K562 (cell line): ENCODE measurements around the gene IL23A. TPM values are rescaled to one million over a fixed set of nuclear protein-coding genes. Genes with fewer than 3 reads are reported as not detected.
A peak's percentile ranks its signal among the peaks of the same experiment; 100 is the strongest.

Experiments used
- ARID3A ChIP-seq: IDR thresholded peaks from 2 replicates; pipeline ENCODE4 v1.6.1; 2012; ENCODE audit warnings: low read depth, low read length, improper control_type of control experiment, borderline replicate concordance
- BDP1 ChIP-seq: IDR thresholded peaks from 3 replicates; pipeline ENCODE4 v1.6.1; 2011; ENCODE audit not compliant: insufficient read length, insufficient read depth
- CREB5 ChIP-seq: fragments of 250-450 bp; sonication (Bioruptor Pico); IDR thresholded peaks from 2 replicates; pipeline ENCODE4 v1.5.0; 2020; ENCODE audit warnings: mild to moderate bottlenecking
- ETS2 ChIP-seq: IDR thresholded peaks from 2 replicates; pipeline ENCODE4 v1.6.1; 2016; ENCODE audit warnings: borderline replicate concordance, missing genetic modification characterization, mild to moderate bottlenecking, moderate library complexity, missing compliant biosample characterization; ENCODE audit not compliant: poor library complexity, severe bottlenecking
- EWSR1 ChIP-seq: fragments of 450-650 bp; IDR thresholded peaks from 2 replicates; pipeline ENCODE4 v1.6.1; 2018; ENCODE audit warnings: borderline replicate concordance, mild to moderate bottlenecking, low read depth, moderate library complexity; ENCODE audit not compliant: partially characterized antibody
- FOXJ2 ChIP-seq: fragments of 200-800 bp; sonication (Bioruptor generic); IDR thresholded peaks from 2 replicates; pipeline ENCODE4 v1.6.1; 2016; ENCODE audit warnings: missing genetic modification characterization, missing compliant biosample characterization
- FUS ChIP-seq: fragments of 200-400 bp; formaldehyde crosslinking; optimal IDR thresholded peaks from 2 replicates; pipeline ENCODE3; 2017; ENCODE audit warnings: low read depth, low read length
- HDAC8 ChIP-seq: fragments of 450-650 bp; IDR thresholded peaks from 2 replicates; pipeline ENCODE4 v1.6.1; 2016; ENCODE audit warnings: mild to moderate bottlenecking, missing genetic modification characterization, moderate library complexity, missing compliant biosample characterization
- HNRNPL ChIP-seq: fragments of 200-400 bp; formaldehyde crosslinking; IDR thresholded peaks from 2 replicates; pipeline ENCODE4 v1.6.1; 2017; ENCODE audit warnings: low read depth, mild to moderate bottlenecking, low read length
- NFXL1 ChIP-seq: fragments of 450-650 bp; formaldehyde crosslinking; IDR thresholded peaks from 2 replicates; pipeline ENCODE4 v1.4.0; 2021; ENCODE audit warnings: mild to moderate bottlenecking
- PML ChIP-seq: IDR thresholded peaks from 2 replicates; pipeline ENCODE4 v1.6.1; 2012; ENCODE audit warnings: low read length, inconsistent platforms
- POLR2B ChIP-seq: fragments of 450-650 bp; IDR thresholded peaks from 2 replicates; pipeline ENCODE4 v1.6.1; 2018; ENCODE audit warnings: low read depth; ENCODE audit not compliant: partially characterized antibody
- TAF1 ChIP-seq: IDR thresholded peaks from 2 replicates; pipeline ENCODE4 v1.6.1; 2011; ENCODE audit warnings: mild to moderate bottlenecking, low read length, moderate library complexity; ENCODE audit not compliant: insufficient read depth, control insufficient read depth, severe bottlenecking; ENCODE audit errors: extremely low read depth
- TEAD1 ChIP-seq, 2 experiments: fragments of 450-650 bp in 1 of 2; sonication (generic) in 1 of 2; formaldehyde crosslinking; IDR thresholded peaks; 2 replicates each; pipeline versions ENCODE4 v1.4.0 to v1.8.0; 2020 to 2022; ENCODE audit warnings: mild to moderate bottlenecking in 2 of 2, missing genetic modification reagents in 1 of 2
- TEAD4 ChIP-seq, 2 experiments: sonication (generic) in 1 of 2; formaldehyde crosslinking in 1 of 2; IDR thresholded peaks; 2 replicates each; pipeline versions ENCODE4 v1.6.1 to v1.8.0; 2012 to 2022; ENCODE audit warnings: borderline replicate concordance in 1 of 2, inconsistent platforms in 1 of 2, low read length in 1 of 2, mild to moderate bottlenecking in 1 of 2, missing genetic modification reagents in 1 of 2
- THAP7 ChIP-seq: fragments of 250-450 bp; sonication (Bioruptor Pico); IDR thresholded peaks from 2 replicates; pipeline ENCODE4 v1.5.0; 2021
- XRCC4 ChIP-seq: IDR thresholded peaks from one replicate; pipeline ENCODE4 v1.6.1; 2011; ENCODE audit not compliant: insufficient read depth, insufficient read length; ENCODE audit errors: extremely low read depth
- ZFP36 ChIP-seq: fragments of 150-350 bp; IDR thresholded peaks from 2 replicates; pipeline ENCODE4 v1.6.1; 2018; ENCODE audit warnings: low read length, low read depth; ENCODE audit not compliant: partially characterized antibody
- ZNF444 ChIP-seq: fragments of 250-450 bp; sonication (Bioruptor Pico); IDR thresholded peaks from 2 replicates; pipeline ENCODE4 v1.4.0; 2020; ENCODE audit warnings: mild to moderate bottlenecking, moderate library complexity
- ZNF586 ChIP-seq: fragments of 450-650 bp; formaldehyde crosslinking; conservative IDR thresholded peaks from 2 replicates; pipeline ENCODE4 v1.4.0; 2020; ENCODE audit warnings: mild to moderate bottlenecking, moderate library complexity
- polyA plus RNA-seq, 8 experiments: library from polyadenylated mRNA; depleted of rRNA in 4 of 8; stranded (reverse) in 5 of 8; unstranded in 3 of 8; fragments of >200 nt; fragmentation: Nextera tagmentation in 2 of 8; fragmentation: Illumina TruSeq in 1 of 8; extraction: Ambion mirVana in 2 of 8; extraction: Trizol in 1 of 8; gene quantifications; 2 replicates each; pipeline versions ENCODE4 v1.2.1 to v1.2.3, GENCODE V29; 2011 to 2014; ENCODE audit warnings: inconsistent platforms in 1 of 8, missing spikeins in 1 of 8
- total RNA-seq, 7 experiments: library from RNA; depleted of rRNA in 6 of 7; stranded (reverse); fragments of >200 nt in 6 of 7; fragmentation: Illumina TruSeq in 2 of 7; extraction: Trizol in 2 of 7; gene quantifications; 2 replicates each; pipeline versions ENCODE4 v1.2.1 to v1.2.3, GENCODE V29; 2011 to 2021; ENCODE audit warnings: low replicate concordance in 1 of 7
- TF ChIP-seq, protein P1 (sequence below), 2 experiments: fragments of 200-800 bp in 1 of 2; sonication (Bioruptor generic) in 1 of 2; sonication (generic) in 1 of 2; formaldehyde crosslinking in 1 of 2; IDR thresholded peaks in 1 of 2; conservative IDR thresholded peaks in 1 of 2; 2 replicates each; pipeline versions ENCODE4 v1.5.0 to v1.6.1; 2016 to 2020; ENCODE audit warnings: missing compliant biosample characterization in 1 of 2, missing genetic modification characterization in 1 of 2, missing genetic modification reagents in 1 of 2

Gene IL23A
- total and polyA plus RNA-seq, 9 of the 15 experiments (the other 6 are each of a cell fraction or from before 2014, with no cell fraction given) = 4.4 to 37.2 (median 9.6) TPM

DNA sequence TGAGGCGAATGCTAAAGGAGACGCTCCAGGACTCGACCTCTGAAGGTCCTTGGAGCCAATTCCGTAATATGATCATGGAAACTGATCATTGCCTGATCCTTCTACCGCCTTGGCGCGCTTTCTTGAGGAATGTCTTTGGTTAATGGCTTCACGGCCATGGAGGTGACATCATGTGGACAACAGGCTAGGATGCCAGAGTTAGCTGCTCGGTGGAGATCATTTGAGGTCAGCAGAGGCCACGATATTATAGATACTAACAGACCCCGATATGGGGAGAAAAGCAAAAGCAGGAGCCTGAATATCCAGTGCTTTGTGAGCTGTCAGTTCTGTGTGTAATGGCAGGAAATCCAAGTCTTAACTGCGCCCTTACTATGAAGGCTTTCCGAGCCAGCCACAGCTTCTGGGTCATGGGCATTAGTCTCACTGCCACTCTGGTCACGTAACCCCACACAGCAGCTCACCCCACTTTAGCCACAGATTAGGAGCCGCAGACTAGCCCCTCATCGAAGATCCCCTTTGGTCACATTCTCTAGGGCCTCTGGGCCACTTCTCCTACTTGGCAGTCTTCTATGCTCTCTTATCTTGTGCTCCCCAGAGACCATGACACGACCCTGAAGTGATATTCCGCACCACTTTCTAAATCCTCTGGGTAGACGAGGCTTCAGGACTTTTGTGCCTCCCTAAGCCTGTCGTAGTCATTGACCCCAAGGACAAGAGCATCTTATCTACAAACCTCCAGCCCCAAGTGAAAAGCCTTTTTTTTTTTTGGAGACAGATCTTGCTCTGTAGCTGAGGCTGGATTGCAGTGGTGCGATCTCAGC is 37.8 kb upstream of the IL23A start (continued):
- TF ChIP-seq TAF1 (peak; percentile 41), TEAD1 (CRISPR knock-in tag; IDR thresholded peaks at IDR 0.05) (peak in 1 of 2 experiments; percentile 79; a peak in 1 of 4 replicates), FUS (no peak), HDAC8 (tag) (peak; percentile 55; the same call in 1 of the 2 replicates), ETS2 (tag) (no peak), ZNF586 (CRISPR knock-in tag) (no peak), TEAD4 (IDR thresholded peaks at IDR 0.05; ENCODE audit: low read length) (peak; percentile 69), TEAD4 (CRISPR knock-in tag; IDR thresholded peaks at IDR 0.05; ENCODE audit: borderline replicate concordance) (no peak), POLR2B (no peak), ARID3A (no peak), PML (no peak), HNRNPL (no peak), CREB5 (CRISPR knock-in tag) (no peak), FOXJ2 (no peak), ZFP36 (no peak), BDP1 (no peak), THAP7 (no peak), NFXL1 (CRISPR knock-in tag) (no peak), XRCC4 (no peak), EWSR1 (no peak), ZNF444 (CRISPR knock-in tag) (no peak)
- TF ChIP-seq, protein P1, sequence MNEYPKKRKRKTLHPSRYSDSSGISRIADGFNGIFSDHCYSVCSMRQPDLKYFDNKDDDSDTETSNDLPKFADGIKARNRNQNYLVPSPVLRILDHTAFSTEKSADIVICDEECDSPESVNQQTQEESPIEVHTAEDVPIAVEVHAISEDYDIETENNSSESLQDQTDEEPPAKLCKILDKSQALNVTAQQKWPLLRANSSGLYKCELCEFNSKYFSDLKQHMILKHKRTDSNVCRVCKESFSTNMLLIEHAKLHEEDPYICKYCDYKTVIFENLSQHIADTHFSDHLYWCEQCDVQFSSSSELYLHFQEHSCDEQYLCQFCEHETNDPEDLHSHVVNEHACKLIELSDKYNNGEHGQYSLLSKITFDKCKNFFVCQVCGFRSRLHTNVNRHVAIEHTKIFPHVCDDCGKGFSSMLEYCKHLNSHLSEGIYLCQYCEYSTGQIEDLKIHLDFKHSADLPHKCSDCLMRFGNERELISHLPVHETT (CRISPR knock-in tag; conservative IDR thresholded peaks at IDR 0.05 in 1 of 2, IDR thresholded peaks at IDR 0.05 in 1 of 2) = no peak; a peak in 1 of 4 replicates
